GM12878 (cell line): ENCODE results near the gene BUD23. TPM values are rescaled to one million over a fixed set of nuclear protein-coding genes. Genes with fewer than 3 reads are reported as not detected.

Experiments
- ATAC-seq: fragments of 200-7000 bp; cut with Tn5 transposase; 3 replicates; pipeline ENCODE4 v1.9.1; 2020; ENCODE audit warnings: mild to moderate bottlenecking, moderate library complexity
- BruUV-seq: library from RNA; stranded (reverse); fragments of 400-500 nt; replicated peaks from 2 replicates; lab custom pipeline; 2021; lab: Mats Ljungman, UMichigan
- CTCF ChIA-PET: fragments of 300-600 bp; sonication (Branson Sonifier 250); formaldehyde crosslinking; extraction: SDS; loops from one replicate; lab custom pipeline; 2021; ENCODE audit warnings: inconsistent platforms; lab: Yijun Ruan, JAX
- POLR2A ChIA-PET: fragments of 350-600 bp; formaldehyde crosslinking; extraction: SDS; loops from one replicate; lab custom pipeline; 2021; ENCODE audit warnings: inconsistent platforms; lab: Charles Lee
- RAD21 ChIA-PET: fragments of 300-600 bp; sonication (Branson Sonifier 250); formaldehyde crosslinking; loops from one replicate; lab custom pipeline; 2023; ENCODE audit warnings: antibody characterized with exemption; ENCODE audit not compliant: unreplicated experiment; lab: Charles Lee
- SMC1A ChIA-PET: fragments of 300-600 bp; sonication (Branson Sonifier 250); formaldehyde crosslinking; loops from one replicate; lab custom pipeline; 2023; ENCODE audit not compliant: unreplicated experiment, uncharacterized antibody; lab: Charles Lee
- DNase-seq: peaks from one replicate; pipeline ENCODE4 v3.0.0-alpha.2; 2011; ENCODE audit warnings: low read depth, low spot score
- FAIRE-seq: peaks from 3 replicates; lab custom pipeline; 2011; peaks lifted over from hg19 to GRCh38; lab: Jason Lieb, UNC
- H2AFZ ChIP-seq: 2 replicates; pipeline ENCODE4 v1.6.0; 2011; ENCODE audit warnings: low read depth, low read length, control low read depth; ENCODE audit not compliant: control insufficient read depth
- H3K27ac ChIP-seq: 2 replicates; pipeline ENCODE4 v1.5.1; 2011; ENCODE audit warnings: control low read depth; ENCODE audit not compliant: control insufficient read depth, insufficient read depth
- H3K27me3 ChIP-seq, 2 experiments: replicated peaks in 1 of 2; 2 replicates each; pipeline versions ENCODE4 v1.6.0 to v1.6.1; 2011; ENCODE audit warnings: low read length in 1 of 2; ENCODE audit not compliant: control insufficient read depth in 2 of 2, insufficient read depth in 2 of 2
- H3K36me3 ChIP-seq, 2 experiments: 2 replicates each; pipeline ENCODE4 v1.5.1; 2011; ENCODE audit warnings: low read length in 1 of 2; ENCODE audit not compliant: control insufficient read depth in 2 of 2, insufficient read depth in 2 of 2
- H3K4me1 ChIP-seq: 2 replicates; pipeline ENCODE4 v1.6.1; 2011; ENCODE audit warnings: mild to moderate bottlenecking, low read length, moderate library complexity, mixed read lengths; ENCODE audit not compliant: control insufficient read depth, insufficient read depth
- H3K4me2 ChIP-seq: 2 replicates; pipeline ENCODE4 v1.6.0; 2011; ENCODE audit warnings: control low read depth; ENCODE audit not compliant: control insufficient read depth, insufficient read depth
- H3K4me3 ChIP-seq: fragments of 200-600 bp; sonication (generic); 2 replicates; pipeline ENCODE4 v1.5.1; 2016
- H3K79me2 ChIP-seq: 2 replicates; pipeline ENCODE4 v1.6.0; 2011; ENCODE audit warnings: low read length; ENCODE audit not compliant: control insufficient read depth, insufficient read depth
- H3K9ac ChIP-seq: 2 replicates; pipeline ENCODE4 v1.8.0; 2011; ENCODE audit warnings: low read length, control low read depth, mixed read lengths; ENCODE audit not compliant: control insufficient read depth, insufficient read depth
- H3K9me3 ChIP-seq: replicated peaks from 3 replicates; pipeline ENCODE4 v1.5.1; 2011; ENCODE audit warnings: mild to moderate bottlenecking, low read length; ENCODE audit not compliant: control insufficient read depth, insufficient read depth
- H4K20me1 ChIP-seq: 2 replicates; pipeline ENCODE4 v1.6.0; 2011; ENCODE audit not compliant: control insufficient read depth, insufficient read depth
- IRF4 ChIP-seq: IDR thresholded peaks from 2 replicates; pipeline ENCODE4 v1.6.1; 2011; ENCODE audit warnings: low read depth, low read length
- NBN ChIP-seq: fragments of 450-650 bp; IDR thresholded peaks from 2 replicates; pipeline ENCODE4 v1.6.1; 2016
- NR2C1 ChIP-seq: fragments of 450-650 bp; IDR thresholded peaks from 2 replicates; pipeline ENCODE4 v1.6.1; 2017; ENCODE audit warnings: antibody characterized with exemption, mild to moderate bottlenecking, moderate library complexity
- POLR2AphosphoS2 ChIP-seq: IDR thresholded peaks from 2 replicates; pipeline ENCODE4 v1.6.1; 2011; ENCODE audit warnings: low read depth, mild to moderate bottlenecking, low read length, improper control_type of control experiment, moderate library complexity
- RAD21 ChIP-seq: IDR thresholded peaks from 2 replicates; pipeline ENCODE4 v1.6.1; 2011; ENCODE audit warnings: mild to moderate bottlenecking, low read depth, low read length, moderate library complexity; ENCODE audit not compliant: insufficient read depth
- RCOR1 ChIP-seq: conservative IDR thresholded peaks from 2 replicates; pipeline ENCODE4 v1.6.1; 2012; ENCODE audit warnings: low read depth, low read length, improper control_type of control experiment
- RELB ChIP-seq: fragments of 450-650 bp; IDR thresholded peaks from 2 replicates; pipeline ENCODE4 v1.6.1; 2017; ENCODE audit warnings: low read depth, mild to moderate bottlenecking, moderate library complexity
- SPI1 ChIP-seq: IDR thresholded peaks from 2 replicates; pipeline ENCODE4 v1.6.1; 2011; ENCODE audit warnings: low read depth, mild to moderate bottlenecking, low read length, moderate library complexity, borderline replicate concordance; ENCODE audit not compliant: insufficient read depth
- USF1 ChIP-seq: IDR thresholded peaks from 2 replicates; pipeline ENCODE4 v1.6.1; 2011; ENCODE audit warnings: borderline replicate concordance, low read depth, mild to moderate bottlenecking, moderate library complexity, mixed read lengths, low read length; ENCODE audit not compliant: insufficient read depth; ENCODE audit errors: extremely low read length
- WGBS: methylation state at CpG from one replicate; pipeline ENCODE4 v1.1.6; 2016; ENCODE audit warnings: low lambda C conversion rate; ENCODE audit not compliant: insufficient replicate concordance, insufficient coverage; ENCODE audit errors: missing lambda C conversion rate; 5-methylcytosine and 5-hydroxymethylcytosine counted together
- in situ Hi-C: fragments of 300-500 bp; cut with MboI; formaldehyde crosslinking; loops from 9 replicates; pipeline ENCODE4 v1.14.3; 2018; ENCODE audit warnings: mixed read lengths
- intact Hi-C: fragments of 100-400 bp; cut with micrococcal nuclease; formaldehyde crosslinking; loops from one replicate; pipeline ENCODE4 v1.14.2; 2022; ENCODE audit not compliant: unreplicated experiment
- polyA plus RNA-seq, 11 experiments: library from polyadenylated mRNA; depleted of rRNA in 4 of 11; unstranded in 6 of 11; stranded (reverse) in 5 of 11; fragments of >200 nt; fragmentation: Nextera tagmentation in 4 of 11; fragmentation: Illumina TruSeq in 1 of 11; extraction: Ambion mirVana in 4 of 11; extraction: Trizol in 1 of 11; gene quantifications; 1 replicate in 1 of 11; 2 replicates in 10 of 11; pipeline versions ENCODE4 v1.2.1 to v1.2.3, GENCODE V29; 2011 to 2016; ENCODE audit warnings: inconsistent platforms in 2 of 11, missing spikeins in 2 of 11, low read depth in 1 of 11
- total RNA-seq, 4 experiments: library from RNA; depleted of rRNA in 3 of 4; stranded (reverse); fragments of >200 nt in 3 of 4; fragmentation: Illumina TruSeq in 1 of 4; extraction: Trizol in 1 of 4; gene quantifications; 2 replicates each; pipeline versions ENCODE4 v1.2.1 to v1.2.3, GENCODE V29; 2013 to 2021
- TF ChIP-seq, protein P1 (sequence below): fragments of 450-650 bp; IDR thresholded peaks from 2 replicates; pipeline ENCODE4 v1.6.1; 2017; ENCODE audit warnings: mild to moderate bottlenecking

The BUD23 gene
- total and polyA plus RNA-seq, 10 of the 15 experiments (the other 5 are each of a cell fraction or from before 2014, with no cell fraction given) = 36.4 to 138 (median 99.5) TPM

DNA sequence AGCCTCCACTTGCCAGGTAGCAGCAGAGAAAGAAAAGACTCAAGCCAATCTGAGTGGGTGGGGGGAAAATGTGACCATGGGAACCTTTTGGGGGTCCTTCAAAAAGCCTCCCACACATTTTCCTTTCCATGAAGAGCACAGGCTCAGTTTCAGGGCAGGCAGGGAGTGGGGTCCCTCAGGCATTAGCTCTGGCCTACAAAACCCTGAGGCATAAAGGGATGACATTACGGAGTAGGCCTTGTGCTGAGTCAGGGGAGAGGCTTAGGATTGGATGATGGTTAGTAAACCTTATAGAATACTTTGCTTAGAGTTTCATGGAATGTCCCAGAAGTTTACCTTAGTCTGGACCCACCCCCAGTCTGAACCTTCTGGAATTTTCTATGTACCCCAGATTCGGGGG, 3.7 kb upstream of the BUD23 start:
- Histone ChIP-seq H3K27ac (no peak overlapping the region), H3K27me3 (no peaks in the 10 kb centered on the region), H3K9me3 (no peaks in the 10 kb centered on the region; the same call in 2 of the 3 replicates), H3K9ac (no peak overlapping the region), H3K4me1 (peaks cover 12% of the 10 kb centered on the region), H4K20me1 (no peaks in the 10 kb centered on the region; the same call in 1 of the 2 replicates), H3K4me2 (no peak overlapping the region), H3K79me2 (peaks cover 35% of the 10 kb centered on the region), H3K36me3 (peaks cover 2 to 3% of the 10 kb centered on the region in 2 experiments; a peak in 2 of 4 replicates), H2AFZ (no peak overlapping the region), H3K4me3 (no peak overlapping the region)
- ChIA-PET SMC1A (no interaction called here), RAD21 (no interaction called here), CTCF (no interaction called here), POLR2A (interaction anchor here (0.6 kb wide), 1 partner anchor 267 kb away, joined by 3 read pairs; no protein-coding TSS in a partner anchor)
- FAIRE-seq (no peak), ATAC-seq (no peak), DNase-seq (no peak)
- no TSS peak for BruUV-seq
- 100% methylated on average over 2 of the region's 2 CpGs for WGBS
- intact Hi-C loops = loop anchor here (10.0 kb wide), 1 partner anchor 155 kb away; the partner anchor contains the start of gene BAZ1B
- TF ChIP-seq USF1 (no peak), RAD21 (no peak), RCOR1 (no peak), NBN (no peak), RELB (no peak), POLR2AphosphoS2 (no peak), SPI1 (no peak), IRF4 (no peak), NR2C1 (no peak)
- TF ChIP-seq, protein P1, sequence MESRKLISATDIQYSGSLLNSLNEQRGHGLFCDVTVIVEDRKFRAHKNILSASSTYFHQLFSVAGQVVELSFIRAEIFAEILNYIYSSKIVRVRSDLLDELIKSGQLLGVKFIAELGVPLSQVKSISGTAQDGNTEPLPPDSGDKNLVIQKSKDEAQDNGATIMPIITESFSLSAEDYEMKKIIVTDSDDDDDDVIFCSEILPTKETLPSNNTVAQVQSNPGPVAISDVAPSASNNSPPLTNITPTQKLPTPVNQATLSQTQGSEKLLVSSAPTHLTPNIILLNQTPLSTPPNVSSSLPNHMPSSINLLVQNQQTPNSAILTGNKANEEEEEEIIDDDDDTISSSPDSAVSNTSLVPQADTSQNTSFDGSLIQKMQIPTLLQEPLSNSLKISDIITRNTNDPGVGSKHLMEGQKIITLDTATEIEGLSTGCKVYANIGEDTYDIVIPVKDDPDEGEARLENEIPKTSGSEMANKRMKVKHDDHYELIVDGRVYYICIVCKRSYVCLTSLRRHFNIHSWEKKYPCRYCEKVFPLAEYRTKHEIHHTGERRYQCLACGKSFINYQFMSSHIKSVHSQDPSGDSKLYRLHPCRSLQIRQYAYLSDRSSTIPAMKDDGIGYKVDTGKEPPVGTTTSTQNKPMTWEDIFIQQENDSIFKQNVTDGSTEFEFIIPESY = no peak
- in situ Hi-C loops = no loop called here
